D721Med (cell line): ENCODE results near the gene EGF.

Experiments
- DNase-seq: peaks from one replicate; pipeline ENCODE4 v3.0.0; 2011; ENCODE audit warnings: low spot score; ENCODE audit not compliant: insufficient read length
- FAIRE-seq: peaks from 2 replicates; lab custom pipeline; 2011; peaks lifted over from hg19 to GRCh38; lab: Jason Lieb, UNC
- CTCF ChIP-seq: IDR thresholded peaks from 2 replicates; pipeline ENCODE4 v1.5.1; 2012; ENCODE audit warnings: mild to moderate bottlenecking, control low read depth; ENCODE audit not compliant: insufficient read depth; ENCODE audit errors: missing control alignments

The EGF gene

GRCh38 chr4:109912706-109913595 is at the start of gene EGF:
EGF (plus strand) TSS chr4:109912883; CDS start chr4:109913336, 453 bp downstream.
- no peak for TF ChIP-seq CTCF
- DNase-seq = no peak
- FAIRE-seq = no peak

GRCh38 chr4:109864134-109864533 is 48.5 kb upstream of the EGF start:
- FAIRE-seq (no peak), DNase-seq (no peak)
- no peak for TF ChIP-seq CTCF

GRCh38 chr4:109870061-109870460 is 42.6 kb upstream of the EGF start:
- TF ChIP-seq CTCF = no peak
- DNase-seq (no peak), FAIRE-seq (no peak)

- TF ChIP-seq CTCF = no peak
- FAIRE-seq (no peak), DNase-seq (no peak)
Measured at GRCh38 chr4:109872065-109872464, 40.6 kb upstream of the EGF start.

GRCh38 chr4:109872950-109873656 is 39.6 kb upstream of the EGF start:
- FAIRE-seq (no peak), DNase-seq (no peak)
- TF ChIP-seq CTCF = no peak

GRCh38 chr4:109873791-109874514 is 38.7 kb upstream of the EGF start:
- no peak for DNase-seq
- TF ChIP-seq CTCF = no peak
- FAIRE-seq = no peak
